Astrocyte (in vitro differentiated cells and primary cell): ENCODE results near the gene TRERF1.

Experiments used
- CTCF ChIP-seq: IDR thresholded peaks from 2 replicates; pipeline ENCODE4 v1.5.1; 2011; ENCODE audit warnings: low read depth, mild to moderate bottlenecking, inconsistent platforms, low read length, moderate library complexity; ENCODE audit not compliant: insufficient read depth
- EZH2 ChIP-seq: IDR thresholded peaks from 2 replicates; pipeline ENCODE4 v1.6.1; 2012; ENCODE audit warnings: mild to moderate bottlenecking, low read length, inconsistent platforms; ENCODE audit not compliant: insufficient read depth

GRCh38 chr6:42365021-42365420 lies 86.7 kb downstream of the TRERF1 start:
- no peak for TF ChIP-seq CTCF
- no peak for TF ChIP-seq EZH2
